ENCODE data around the gene NOL4L.

GRCh38 chr20:32455901-32456701 is 129.0 kb downstream of the NOL4L start:
- TF ChIP-seq CTCF (IDR thresholded peaks at IDR 0.05; ENCODE audit: low read depth, low read length) (no peak), MAX (IDR thresholded peaks at IDR 0.05; ENCODE audit: low read depth, low read length) (no peak), POLR2A (IDR thresholded peaks at IDR 0.05; ENCODE audit: extremely low read depth, insufficient read length) (no peak)

Data from NB4 (cell line).